Astrocyte (in vitro differentiated cells and primary cell): ENCODE measurements around the gene DACT2.

ENCODE experiments used
- CTCF ChIP-seq: IDR thresholded peaks from 2 replicates; pipeline ENCODE4 v1.5.1; 2011; ENCODE audit warnings: low read depth, mild to moderate bottlenecking, inconsistent platforms, low read length, moderate library complexity; ENCODE audit not compliant: insufficient read depth
- EZH2 ChIP-seq: IDR thresholded peaks from 2 replicates; pipeline ENCODE4 v1.6.1; 2012; ENCODE audit warnings: mild to moderate bottlenecking, low read length, inconsistent platforms; ENCODE audit not compliant: insufficient read depth

GRCh38 chr6:168280020-168280898 is 39.3 kb downstream of the DACT2 start:
- TF ChIP-seq CTCF (no peak), EZH2 (no peak)
